SU-DHL-6 (cell line): ENCODE data around the gene ZNF438.
"Not testable (repeated sequence)": the region's sequence is repeated elsewhere in the genome, so short reads cannot be mapped to it uniquely, and the experiment has no call there.

Experiments used
- H2AFZ ChIP-seq: fragments of 200-600 bp; sonication (generic); 2 replicates; pipeline ENCODE4 v1.6.1; 2014; ENCODE audit warnings: low read depth, mild to moderate bottlenecking, moderate library complexity, mixed read lengths, antibody characterized with exemption, low read length; ENCODE audit not compliant: severe bottlenecking
- H3F3A ChIP-seq: fragments of 200-600 bp; shearing (Covaris generic); 2 replicates; pipeline ENCODE4 v1.6.0; 2016; ENCODE audit warnings: antibody characterized with exemption, mild to moderate bottlenecking; ENCODE audit not compliant: insufficient read depth
- H3K27ac ChIP-seq: fragments of 200-600 bp; sonication (generic); 2 replicates; pipeline ENCODE4 v1.5.1; 2016; ENCODE audit warnings: low read depth, mild to moderate bottlenecking, low read length, moderate library complexity, mixed read lengths
- H3K27me3 ChIP-seq: fragments of 200-600 bp; sonication (generic), shearing (Covaris generic); 2 replicates; pipeline ENCODE4 v1.6.0; 2014; ENCODE audit warnings: mild to moderate bottlenecking, low read length
- H3K36me3 ChIP-seq: fragments of 200-600 bp; sonication (generic); 2 replicates; pipeline ENCODE4 v1.6.1; 2014; ENCODE audit warnings: mild to moderate bottlenecking, low read length, mixed read lengths
- H3K4me2 ChIP-seq: fragments of 300-600, 200-600 bp; shearing (Covaris generic), sonication (generic); 2 replicates; pipeline ENCODE4 v1.6.0; 2014; ENCODE audit warnings: low read length, low read depth, mild to moderate bottlenecking; ENCODE audit not compliant: poor library complexity, severe bottlenecking
- H3K4me3 ChIP-seq: fragments of 200-600 bp; sonication (generic); 2 replicates; pipeline ENCODE4 v1.5.1; 2014; ENCODE audit warnings: antibody characterized with exemption, low read length, mild to moderate bottlenecking, mixed read lengths; ENCODE audit not compliant: insufficient read depth, poor library complexity, severe bottlenecking
- H3K79me2 ChIP-seq: fragments of 200-600 bp; sonication (generic); 2 replicates; pipeline ENCODE4 v1.6.1; 2014; ENCODE audit warnings: mild to moderate bottlenecking, low read length, moderate library complexity; ENCODE audit not compliant: insufficient read depth
- H3K9ac ChIP-seq: fragments of 200-600 bp; sonication (generic); 2 replicates; pipeline ENCODE4 v1.7.0; 2014; ENCODE audit warnings: mild to moderate bottlenecking, low read length
- H3K9me2 ChIP-seq: fragments of 200-600 bp; sonication (generic); replicated peaks from 2 replicates; pipeline ENCODE4 v1.6.1; 2014; ENCODE audit warnings: low read length; ENCODE audit not compliant: insufficient read depth
- H3K9me3 ChIP-seq: fragments of 200-600 bp; sonication (generic); 2 replicates; pipeline ENCODE4 v1.6.1; 2014; ENCODE audit warnings: low read length, mixed read lengths; ENCODE audit not compliant: insufficient read depth
- H4K20me1 ChIP-seq: fragments of 200-600 bp; sonication (generic); 2 replicates; pipeline ENCODE4 v1.6.1; 2014; ENCODE audit warnings: low read depth, mild to moderate bottlenecking, antibody characterized with exemption, low read length, moderate library complexity, mixed read lengths
- CTCF ChIP-seq: fragments of 200-600 bp; sonication (generic); IDR thresholded peaks from one replicate; pipeline ENCODE4 v1.5.1; 2017; ENCODE audit warnings: antibody characterized with exemption, mild to moderate bottlenecking, low read length, moderate library complexity; ENCODE audit not compliant: insufficient read depth, poor library complexity, severe bottlenecking
- EZH2phosphoT487 ChIP-seq: fragments of 200-600 bp; sonication (generic), shearing (Covaris generic); conservative IDR thresholded peaks from 2 replicates; pipeline ENCODE4 v1.6.1; 2018; ENCODE audit warnings: mild to moderate bottlenecking, antibody characterized with exemption, low read length, moderate library complexity, mixed read lengths

ZNF438 gene

GRCh38 chr10:31042670-31043069, 11.0 kb upstream of the ZNF438 start:
- Histone ChIP-seq H4K20me1 (no peaks in the 10 kb centered on the region), H3K9me3 (no peaks in the 10 kb centered on the region), H2AFZ (no peak overlapping the region), H3K27ac (no peak overlapping the region), H3K36me3 (no peaks in the 10 kb centered on the region), H3K9ac (no peak overlapping the region), H3K4me3 (no peak overlapping the region), H3K9me2 (no peaks in the 10 kb centered on the region), H3K27me3 (no peaks in the 10 kb centered on the region), H3K4me2 (no peak overlapping the region), H3F3A (no peaks in the 10 kb centered on the region), H3K79me2 (no peaks in the 10 kb centered on the region)
- TF ChIP-seq CTCF = no peak
- TF ChIP-seq EZH2phosphoT487 = no peak

GRCh38 chr10:31041011-31041410, 9.3 kb upstream of the ZNF438 start:
- H4K20me1 ChIP-seq = no peaks in the 10 kb centered on the region
- no peak overlapping the region for H2AFZ ChIP-seq
- no peaks in the 10 kb centered on the region for H3K9me3 ChIP-seq
- no peak overlapping the region for H3K4me2 ChIP-seq
- H3K9me2 ChIP-seq = no peaks in the 10 kb centered on the region
- H3F3A ChIP-seq = no peaks in the 10 kb centered on the region
- no peak overlapping the region for H3K9ac ChIP-seq
- no peak for TF ChIP-seq CTCF
- TF ChIP-seq EZH2phosphoT487 = no peak
- no peaks in the 10 kb centered on the region for H3K36me3 ChIP-seq
- no peaks in the 10 kb centered on the region for H3K79me2 ChIP-seq
- no peak overlapping the region for H3K4me3 ChIP-seq
- no peaks in the 10 kb centered on the region for H3K27me3 ChIP-seq
- no peak overlapping the region for H3K27ac ChIP-seq

GRCh38 chr10:31039006-31039405, 7.3 kb upstream of the ZNF438 start:
- H3K27me3 ChIP-seq, H3K9me3 ChIP-seq, H3K79me2 ChIP-seq, H3K36me3 ChIP-seq, H3K9me2 ChIP-seq, H3K9ac ChIP-seq, H3K4me2 ChIP-seq, H3K27ac ChIP-seq, H3K4me3 ChIP-seq, H3F3A ChIP-seq, H4K20me1 ChIP-seq: not testable (repeated sequence)
- H2AFZ ChIP-seq = peak overlapping the region; percentile 54

- Histone ChIP-seq H3K9me3 (no peaks in the 10 kb centered on the region), H2AFZ (no peak overlapping the region), H3K4me3 (no peak overlapping the region), H3K27me3 (no peaks in the 10 kb centered on the region), H4K20me1 (no peaks in the 10 kb centered on the region), H3K79me2 (no peaks in the 10 kb centered on the region), H3K36me3 (no peaks in the 10 kb centered on the region), H3K9me2 (no peaks in the 10 kb centered on the region), H3K9ac (no peak overlapping the region), H3F3A (0 out of 2 replicates have a peak, but pooled peaks cover 8% of the 10 kb centered on the region), H3K4me2 (no peak overlapping the region), H3K27ac (no peak overlapping the region)
- TF ChIP-seq CTCF (no peak), EZH2phosphoT487 (no peak)
These were observed 6.1 kb upstream of the ZNF438 start for GRCh38 chr10:31037749-31038148.
